Gastroesophageal sphincter (tissue), 4 donors: Measurements from ENCODE around the gene TECPR1. TPM values are rescaled to one million over a fixed set of nuclear protein-coding genes. Genes with fewer than 3 reads are reported as not detected.

Source experiments
- ATAC-seq: fragments of 150-250 bp; one replicate; pipeline ENCODE4 v1.9.1; 2016; ENCODE audit warnings: mild to moderate bottlenecking, moderate library complexity
- H3K27ac ChIP-seq, 4 donors: fragments of 200-600 bp; sonication (generic) in 3 of 4; 1 replicate in 3 of 4; 2 replicates in 1 of 4; pipeline ENCODE4 v1.5.1; 2016 to 2019
- H3K27me3 ChIP-seq: fragments of 200-600 bp; sonication (generic); one replicate; pipeline ENCODE4 v1.5.1; 2019
- H3K36me3 ChIP-seq, 2 donors: fragments of 200-600 bp; sonication (generic); one replicate each; pipeline ENCODE4 v1.5.1; 2019; ENCODE audit warnings: control low read depth in 1 of 2
- H3K4me1 ChIP-seq, 3 donors: fragments of 200-600 bp; sonication (generic); 1 replicate in 2 of 3; 2 replicates in 1 of 3; pipeline ENCODE4 v1.5.1; 2016 to 2019; ENCODE audit warnings: control low read depth in 2 of 3
- H3K4me3 ChIP-seq, 2 donors: fragments of 200-600 bp; sonication (generic); one replicate each; pipeline ENCODE4 v1.5.1; 2019; ENCODE audit warnings: mild to moderate bottlenecking in 1 of 2, moderate library complexity in 1 of 2
- H3K9me3 ChIP-seq, 3 donors: fragments of 200-600 bp; sonication (generic); one replicate each; pipeline ENCODE4 v1.5.1; 2017 to 2019; ENCODE audit warnings: control low read depth in 2 of 3
- CTCF ChIP-seq, 4 experiments: fragments of 200-600 bp in 2 of 4; fragments of 450-650 bp in 2 of 4; sonication (generic) in 1 of 4; IDR thresholded peaks; one replicate each; pipeline ENCODE4 v1.5.1; 2017 to 2019; ENCODE audit warnings: antibody characterized with exemption in 4 of 4, mild to moderate bottlenecking in 2 of 4, moderate library complexity in 2 of 4
- EP300 ChIP-seq: sonication (generic); formaldehyde crosslinking; IDR thresholded peaks from one replicate; pipeline ENCODE4 v1.6.1; 2017; ENCODE audit warnings: antibody characterized with exemption, mild to moderate bottlenecking
- POLR2A ChIP-seq, 2 donors: fragments of 450-650 bp; IDR thresholded peaks; one replicate each; pipeline ENCODE4 v1.6.1; 2017; ENCODE audit warnings: antibody characterized with exemption in 2 of 2, mild to moderate bottlenecking in 2 of 2, moderate library complexity in 1 of 2
- POLR2AphosphoS5 ChIP-seq: sonication (generic); formaldehyde crosslinking; IDR thresholded peaks from one replicate; pipeline ENCODE4 v1.6.1; 2017; ENCODE audit warnings: antibody characterized with exemption
- WGBS, 2 donors: methylation state at CpG; one replicate each; pipeline ENCODE4 v1.1.5; 2018; ENCODE audit warnings: low coverage in 1 of 2; 5-methylcytosine and 5-hydroxymethylcytosine counted together
- total RNA-seq, 4 donors: library from RNA; depleted of rRNA; stranded (reverse); fragments of >200 nt; gene quantifications; one replicate each; pipeline ENCODE4 v1.1.0, GENCODE V29; 2016

Gene TECPR1
- total RNA-seq, 4 donors from 2014 or later, result 18.6 to 22.3 (median 20.4) TPM

- Histone ChIP-seq H3K27me3 (no peaks in the 10 kb centered on the region), H3K4me1 (no peaks in the 10 kb centered on the region), H3K4me3 (no peak overlapping the region), H3K27ac (no peak overlapping the region), H3K36me3 (peaks cover 0 to 91% of the 10 kb centered on the region in 2 donors), H3K9me3 (no peaks in the 10 kb centered on the region)
- ATAC-seq, result no peak
- TF ChIP-seq CTCF (IDR thresholded peaks at IDR 0.05) (no peak), POLR2AphosphoS5 (no peak), POLR2A (IDR thresholded peaks at IDR 0.05) (no peak), EP300 (no peak)
- WGBS, 2 donors, result 84 to 94% methylated on average over 14 to 19 of the region's 32 CpGs
Observed at GRCh38 chr7:98191668-98192431, 60.2 kb downstream of the TECPR1 start.

GRCh38 chr7:98189559-98189958 is 62.5 kb downstream of the TECPR1 start:
- Histone ChIP-seq H3K4me1 (peaks cover 0 to 3% (median 0%) of the 10 kb centered on the region in 3 donors), H3K4me3 (no peak overlapping the region), H3K9me3 (no peaks in the 10 kb centered on the region), H3K27ac (no peak overlapping the region), H3K27me3 (no peaks in the 10 kb centered on the region), H3K36me3 (peaks cover 0 to 68% of the 10 kb centered on the region in 2 donors)
- TF ChIP-seq POLR2A (IDR thresholded peaks at IDR 0.05), result no peak
- TF ChIP-seq POLR2AphosphoS5, result no peak
- no peak for TF ChIP-seq CTCF (IDR thresholded peaks at IDR 0.05)
- no peak for TF ChIP-seq EP300
- ATAC-seq, result no peak
- whole genome bisulfite sequencing, 2 donors, result 95 to 100% methylated on average over 2 to 6 of the region's 11 CpGs

GRCh38 chr7:98187138-98187502 is 64.9 kb downstream of the TECPR1 start:
- H3K4me3 ChIP-seq, result no peak overlapping the region
- no peaks in the 10 kb centered on the region for H3K9me3 ChIP-seq
- peaks cover 0 to 3% (median 0%) of the 10 kb centered on the region in 3 donors for H3K4me1 ChIP-seq
- 18 to 54% methylated on average over 1 of the region's 1 CpG for WGBS, 2 donors
- no peaks in the 10 kb centered on the region for H3K27me3 ChIP-seq
- peak overlapping the region in 3 of 4 donors; percentile 28 to 63 (median 38) for H3K27ac ChIP-seq
- ATAC-seq, result no peak
- no peak for TF ChIP-seq EP300
- no peak for TF ChIP-seq CTCF (IDR thresholded peaks at IDR 0.05)
- TF ChIP-seq POLR2A (IDR thresholded peaks at IDR 0.05), result no peak
- no peak for TF ChIP-seq POLR2AphosphoS5
- H3K36me3 ChIP-seq, result peaks cover 0 to 43% of the 10 kb centered on the region in 2 donors

GRCh38 chr7:98186452-98187137 is 65.4 kb downstream of the TECPR1 start:
- Histone ChIP-seq H3K9me3 (no peaks in the 10 kb centered on the region), H3K36me3 (peaks cover 0 to 38% of the 10 kb centered on the region in 2 donors), H3K4me1 (peaks cover 0 to 3% (median 0%) of the 10 kb centered on the region in 3 donors), H3K27ac (peak overlapping the region in 3 of 4 donors; percentile 28 to 63 (median 38)), H3K27me3 (no peaks in the 10 kb centered on the region), H3K4me3 (no peak overlapping the region)
- WGBS, 2 donors, result 35 to 47% methylated on average over 7 to 8 of the region's 9 CpGs
- TF ChIP-seq POLR2AphosphoS5 (no peak), POLR2A (IDR thresholded peaks at IDR 0.05) (no peak), CTCF (IDR thresholded peaks at IDR 0.05) (no peak), EP300 (no peak)
- no peak for ATAC-seq
